H7 (cell line): ENCODE data around the gene CDX1. TPM values are rescaled to one million over a fixed set of nuclear protein-coding genes. Genes with fewer than 3 reads are reported as not detected.

Experiments used
- total RNA-seq: library from RNA; depleted of rRNA; stranded (reverse); fragments of >200 nt; shearing (Covaris generic); gene quantifications from 2 replicates; pipeline ENCODE4 v1.2.3, GENCODE V29; 2014; rRNA removed

The CDX1 gene
- total RNA-seq, 1 experiment from 2014 or later, result 0.62 TPM

Other genes starting within 250 kb of the CDX1 start
- gene PDE6A, start 222.0 kb upstream of the CDX1 start, total RNA-seq, result not detected in 2 replicates
- 6.1 and 6.7 TPM in 2 replicates for gene SLC26A2, start 206.0 kb upstream of the CDX1 start, total RNA-seq
- 3.9 and 4.4 TPM in 2 replicates for gene TIGD6, start 166.1 kb upstream of the CDX1 start, total RNA-seq
- 23.8 and 30.7 TPM in 2 replicates for gene HMGXB3, start 166.0 kb upstream of the CDX1 start, total RNA-seq
- not detected in 2 replicates for gene CSF1R, start 80.2 kb upstream of the CDX1 start, total RNA-seq
- gene PDGFRB, start 10.9 kb upstream of the CDX1 start, total RNA-seq, result 0.48 and 3.2 TPM in 2 replicates
- not detected in 2 replicates for gene SLC6A7, start 23.3 kb downstream of the CDX1 start, total RNA-seq
- gene CAMK2A, start 123.0 kb downstream of the CDX1 start, total RNA-seq, result 0.07 TPM in 1 of 2 replicates, not detected in the other
- gene ARSI, start 136.1 kb downstream of the CDX1 start, total RNA-seq, result 3.2 and 3.6 TPM in 2 replicates
- 108 and 115 TPM in 2 replicates for gene TCOF1, start 190.9 kb downstream of the CDX1 start, total RNA-seq
- gene CD74, start 246.1 kb downstream of the CDX1 start, total RNA-seq, result 18.0 and 32.2 TPM in 2 replicates